Ecto neural progenitor cell (in vitro differentiated cells): Measurements from ENCODE around the gene GLS.

Experiments
- DNase-seq: peaks from one replicate; pipeline ENCODE4 v3.0.0-alpha.2; 2018; ENCODE audit warnings: low spot score

The GLS gene

GRCh38 chr2:190887089-190887488 is 6.5 kb downstream of the GLS start:
- no peak for DNase-seq

- DNase-seq, result no peak
Observed at GRCh38 chr2:190888449-190888848, 7.8 kb downstream of the GLS start.

- DNase-seq, result no peak
Observed at GRCh38 chr2:190889175-190889943, 8.7 kb downstream of the GLS start.

GRCh38 chr2:190891372-190891771 is 10.8 kb downstream of the GLS start:
- no peak for DNase-seq

GRCh38 chr2:190891889-190892288 is 11.3 kb downstream of the GLS start:
- no peak for DNase-seq

GRCh38 chr2:190893157-190893556 is 12.5 kb downstream of the GLS start:
- no peak for DNase-seq

GRCh38 chr2:190896477-190896876 is 15.9 kb downstream of the GLS start:
- DNase-seq, result no peak

GRCh38 chr2:190903693-190904450 is 23.3 kb downstream of the GLS start:
- no peak for DNase-seq

GRCh38 chr2:190904640-190905261 is 24.1 kb downstream of the GLS start:
- DNase-seq, result no peak

GRCh38 chr2:190908532-190908931 is 27.9 kb downstream of the GLS start:
- DNase-seq, result no peak

GRCh38 chr2:190909680-190910079 is 29.1 kb downstream of the GLS start:
- no peak for DNase-seq

GRCh38 chr2:190910341-190911136 is 29.9 kb downstream of the GLS start:
- DNase-seq, result no peak

GRCh38 chr2:190911813-190912212 is 31.2 kb downstream of the GLS start:
- DNase-seq, result no peak

- no peak for DNase-seq
Observed at GRCh38 chr2:190912726-190913125, 32.1 kb downstream of the GLS start.

GRCh38 chr2:190913725-190914124 is 33.1 kb downstream of the GLS start:
- DNase-seq, result no peak

GRCh38 chr2:190916829-190917228 is 36.2 kb downstream of the GLS start:
- no peak for DNase-seq

GRCh38 chr2:190920085-190920484 is 39.5 kb downstream of the GLS start:
- DNase-seq, result no peak

- no peak for DNase-seq
Observed at GRCh38 chr2:190922376-190922775, 41.8 kb downstream of the GLS start.

- DNase-seq, result no peak
Observed at GRCh38 chr2:190927301-190927700, 46.7 kb downstream of the GLS start.

- DNase-seq, result no peak
Observed at GRCh38 chr2:190929919-190930318, 49.3 kb downstream of the GLS start.

- DNase-seq, result no peak
Observed at GRCh38 chr2:190930411-190930810, 49.8 kb downstream of the GLS start.

- DNase-seq, result no peak
Observed at GRCh38 chr2:190932514-190932913, 51.9 kb downstream of the GLS start.
